ENCODE data around the gene PRSS21. TPM values are rescaled to one million over a fixed set of nuclear protein-coding genes. Genes with fewer than 3 reads are reported as not detected.

PRSS21 gene
- total RNA-seq, 1 donor from 2014 or later = 26.5 TPM

DNA sequence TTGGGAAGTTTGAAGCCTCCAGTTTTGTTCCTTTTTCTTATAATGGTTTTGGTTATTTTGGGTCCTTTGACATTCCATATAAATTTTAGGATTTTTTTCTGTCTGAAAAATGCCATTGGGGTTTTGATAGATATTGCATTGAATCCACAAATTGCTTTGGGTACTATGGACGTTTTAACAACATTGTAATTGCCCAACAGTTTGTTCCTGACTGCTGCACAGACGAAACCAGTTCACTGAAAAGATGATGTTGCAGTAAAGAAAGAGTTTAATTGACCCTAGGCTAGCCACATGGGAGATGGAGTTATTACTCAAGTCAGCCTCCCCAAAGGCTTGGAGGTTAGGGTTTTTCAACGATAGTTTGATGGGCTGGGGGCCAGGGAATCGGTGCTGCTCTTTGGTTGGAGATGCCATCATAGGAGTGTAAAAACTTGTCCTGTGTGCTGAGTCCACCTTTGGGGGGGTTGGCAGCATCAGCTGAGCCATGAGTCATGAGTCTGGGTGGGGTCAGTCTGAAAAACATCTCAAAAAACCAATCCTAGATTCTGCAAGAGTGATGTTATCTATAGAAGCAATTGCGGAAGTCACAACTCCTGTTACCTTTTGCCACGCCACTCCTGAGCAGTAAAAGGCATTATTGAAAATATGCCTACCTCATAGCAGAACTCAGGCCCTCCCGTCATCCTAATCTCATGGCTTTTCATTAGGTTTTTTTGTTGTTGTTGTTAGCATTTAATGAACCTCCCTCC, 21.5 kb upstream of the PRSS21 start:
- intact Hi-C loops (cut with DNase I) = no loop called here
- Histone ChIP-seq H3K27ac (no peak overlapping the region), H3K27me3 (ENCODE audit: low read depth) (peaks cover 25% of the 10 kb centered on the region), H3K9me3 (no peaks in the 10 kb centered on the region), H3K4me3 (no peak overlapping the region), H3K4me1 (no peaks in the 10 kb centered on the region), H3K36me3 (no peaks in the 10 kb centered on the region)
- TF ChIP-seq, protein P1, sequence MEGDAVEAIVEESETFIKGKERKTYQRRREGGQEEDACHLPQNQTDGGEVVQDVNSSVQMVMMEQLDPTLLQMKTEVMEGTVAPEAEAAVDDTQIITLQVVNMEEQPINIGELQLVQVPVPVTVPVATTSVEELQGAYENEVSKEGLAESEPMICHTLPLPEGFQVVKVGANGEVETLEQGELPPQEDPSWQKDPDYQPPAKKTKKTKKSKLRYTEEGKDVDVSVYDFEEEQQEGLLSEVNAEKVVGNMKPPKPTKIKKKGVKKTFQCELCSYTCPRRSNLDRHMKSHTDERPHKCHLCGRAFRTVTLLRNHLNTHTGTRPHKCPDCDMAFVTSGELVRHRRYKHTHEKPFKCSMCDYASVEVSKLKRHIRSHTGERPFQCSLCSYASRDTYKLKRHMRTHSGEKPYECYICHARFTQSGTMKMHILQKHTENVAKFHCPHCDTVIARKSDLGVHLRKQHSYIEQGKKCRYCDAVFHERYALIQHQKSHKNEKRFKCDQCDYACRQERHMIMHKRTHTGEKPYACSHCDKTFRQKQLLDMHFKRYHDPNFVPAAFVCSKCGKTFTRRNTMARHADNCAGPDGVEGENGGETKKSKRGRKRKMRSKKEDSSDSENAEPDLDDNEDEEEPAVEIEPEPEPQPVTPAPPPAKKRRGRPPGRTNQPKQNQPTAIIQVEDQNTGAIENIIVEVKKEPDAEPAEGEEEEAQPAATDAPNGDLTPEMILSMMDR (IDR thresholded peaks at IDR 0.05) = no peak
- ATAC-seq (no peak), DNase-seq (peak; percentile 28)

DNA sequence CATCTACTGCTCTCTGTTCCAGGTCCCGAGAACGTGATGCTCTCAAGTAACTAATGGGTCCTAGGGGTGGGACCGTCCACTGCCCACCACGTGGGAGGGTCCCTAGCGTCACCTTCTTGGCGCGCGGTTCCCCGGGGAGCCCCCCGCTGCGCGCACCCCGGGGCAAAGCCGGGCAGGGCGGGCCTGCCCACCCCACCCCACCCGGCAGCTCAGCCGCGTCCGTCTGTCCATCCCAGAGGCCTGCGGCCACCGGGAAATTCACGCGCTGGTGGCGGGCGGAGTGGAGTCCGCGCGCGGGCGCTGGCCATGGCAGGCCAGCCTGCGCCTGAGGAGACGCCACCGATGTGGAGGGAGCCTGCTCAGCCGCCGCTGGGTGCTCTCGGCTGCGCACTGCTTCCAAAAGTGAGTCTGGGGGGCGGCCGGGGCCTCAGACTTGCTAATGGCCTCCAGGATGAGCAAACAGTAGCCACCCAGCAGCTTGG, 18.3 kb upstream of the PRSS21 start:
- Histone ChIP-seq H3K4me3 (no peak overlapping the region), H3K27ac (no peak overlapping the region), H3K27me3 (ENCODE audit: low read depth) (peaks cover 12% of the 10 kb centered on the region), H3K9me3 (peaks cover 4% of the 10 kb centered on the region), H3K4me1 (no peaks in the 10 kb centered on the region), H3K36me3 (no peaks in the 10 kb centered on the region)
- ATAC-seq (no peak), DNase-seq (peak; percentile 47)
- intact Hi-C loops (cut with DNase I) = no loop called here
- TF ChIP-seq, protein P1 (IDR thresholded peaks at IDR 0.05) = no peak

DNA sequence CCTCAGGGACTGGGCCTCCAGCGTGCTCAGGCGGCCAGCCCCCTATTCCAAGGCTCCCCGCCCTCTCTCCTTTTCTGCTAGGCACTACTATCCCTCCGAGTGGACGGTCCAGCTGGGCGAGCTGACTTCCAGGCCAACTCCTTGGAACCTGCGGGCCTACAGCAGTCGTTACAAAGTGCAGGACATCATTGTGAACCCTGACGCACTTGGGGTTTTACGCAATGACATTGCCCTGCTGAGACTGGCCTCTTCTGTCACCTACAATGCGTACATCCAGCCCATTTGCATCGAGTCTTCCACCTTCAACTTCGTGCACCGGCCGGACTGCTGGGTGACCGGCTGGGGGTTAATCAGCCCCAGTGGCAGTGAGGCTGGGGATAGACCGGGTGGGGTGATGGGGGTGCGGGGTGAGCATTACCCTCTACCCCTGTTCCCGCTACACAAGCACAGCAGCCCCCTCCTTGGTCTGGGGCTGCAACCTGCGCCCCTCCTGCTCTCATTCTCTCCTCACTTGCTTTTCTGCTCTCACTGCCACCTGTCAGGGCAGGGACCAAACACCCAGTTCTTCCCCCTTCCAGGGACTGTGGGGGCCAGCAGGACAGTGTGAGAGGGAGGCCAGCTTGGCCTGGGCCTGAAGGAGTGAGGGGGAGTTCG, 17.7 kb upstream of the PRSS21 start:
- peak; percentile 13 to 63 for ATAC-seq
- DNase-seq = peak; percentile 45
- H3K27ac ChIP-seq = peak overlapping the region; percentile 64

DNA sequence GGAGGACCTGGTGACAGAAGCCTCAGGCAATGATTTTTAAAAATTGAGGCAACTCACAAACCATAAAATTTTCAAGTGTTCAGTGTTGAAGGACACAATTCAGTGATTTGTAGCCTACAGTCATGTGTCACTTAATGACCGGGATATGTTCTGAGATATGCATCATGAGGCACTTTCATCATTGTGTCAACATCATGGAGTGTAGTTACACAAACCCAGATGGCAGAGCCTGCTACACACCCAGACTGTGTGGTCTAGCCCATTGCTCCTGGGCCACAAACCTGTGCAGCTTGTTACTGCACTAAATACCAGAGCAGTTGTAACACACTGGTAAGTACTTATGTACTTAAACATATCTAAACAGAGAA, 17.2 kb upstream of the PRSS21 start:
- ATAC-seq (peak; percentile 94 to 96), DNase-seq (peak; percentile 65)
- Histone ChIP-seq H3K9me3 (peaks cover 11% of the 10 kb centered on the region), H3K4me3 (no peak overlapping the region), H3K36me3 (no peaks in the 10 kb centered on the region), H3K27me3 (ENCODE audit: low read depth) (peaks cover 12% of the 10 kb centered on the region), H3K27ac (peak overlapping the region; percentile 64), H3K4me1 (no peaks in the 10 kb centered on the region)
- TF ChIP-seq, protein P1 (IDR thresholded peaks at IDR 0.05) = no peak
- intact Hi-C loops (cut with DNase I) = no loop called here

More for the DNA sequence above, 17.7 kb upstream of the PRSS21 start:
- TF ChIP-seq, protein P1 (IDR thresholded peaks at IDR 0.05) = no peak
- Histone ChIP-seq H3K4me3 (no peak overlapping the region), H3K27me3 (ENCODE audit: low read depth) (peaks cover 12% of the 10 kb centered on the region), H3K4me1 (no peaks in the 10 kb centered on the region), H3K9me3 (peaks cover 9% of the 10 kb centered on the region), H3K36me3 (no peaks in the 10 kb centered on the region)
- intact Hi-C loops (cut with DNase I) = no loop called here

DNA sequence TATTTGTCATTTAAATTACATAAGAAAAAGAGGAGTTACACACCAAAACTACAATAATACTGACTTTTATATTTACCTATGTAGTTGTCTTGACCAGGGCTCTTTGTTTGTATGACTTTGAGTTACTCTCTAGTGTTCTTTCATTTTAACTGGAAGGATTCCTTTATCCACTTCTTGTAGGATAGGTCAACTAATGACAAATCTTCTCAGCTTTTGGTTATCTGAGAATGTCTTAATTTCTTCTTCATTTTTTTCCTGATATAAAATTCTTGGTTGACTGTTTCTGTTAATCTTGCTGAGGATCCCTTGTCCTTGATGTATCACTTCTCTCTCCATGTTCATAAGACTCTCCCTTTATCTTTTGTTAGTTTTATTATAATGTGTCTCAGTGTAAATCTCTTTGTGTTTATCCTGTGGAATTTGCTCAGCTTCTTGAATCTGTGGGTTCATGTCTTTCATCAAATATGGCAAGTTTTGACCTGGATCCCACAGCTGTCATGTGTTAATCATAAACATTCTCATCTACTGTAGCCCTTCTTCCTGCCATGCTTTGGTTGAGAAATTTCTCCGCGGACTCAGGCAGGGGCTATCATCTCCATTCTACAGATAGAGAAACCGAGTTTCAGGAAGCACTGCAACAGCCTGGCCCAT, 13.4 kb upstream of the PRSS21 start:
- Histone ChIP-seq H3K4me3 (no peak overlapping the region), H3K27ac (no peak overlapping the region), H3K36me3 (no peaks in the 10 kb centered on the region), H3K27me3 (ENCODE audit: low read depth) (peaks cover 9% of the 10 kb centered on the region), H3K4me1 (no peaks in the 10 kb centered on the region), H3K9me3 (peaks cover 11% of the 10 kb centered on the region)
- DNase-seq = no peak
- intact Hi-C loops (cut with DNase I) = no loop called here
- TF ChIP-seq, protein P1 (IDR thresholded peaks at IDR 0.05) = no peak
- ATAC-seq = no peak
